GM12878 (cell line): ENCODE results near the gene SNAPIN. TPM values are rescaled to one million over a fixed set of nuclear protein-coding genes. Genes with fewer than 3 reads are reported as not detected.

Experiments used
- ATAC-seq: fragments of 200-7000 bp; cut with Tn5 transposase; 3 replicates; pipeline ENCODE4 v1.9.1; 2020; ENCODE audit warnings: mild to moderate bottlenecking, moderate library complexity
- BruUV-seq: library from RNA; stranded (reverse); fragments of 400-500 nt; replicated peaks from 2 replicates; lab custom pipeline; 2021; lab: Mats Ljungman, UMichigan
- CTCF ChIA-PET: fragments of 300-600 bp; sonication (Branson Sonifier 250); formaldehyde crosslinking; extraction: SDS; loops from one replicate; lab custom pipeline; 2021; ENCODE audit warnings: inconsistent platforms; lab: Yijun Ruan, JAX
- POLR2A ChIA-PET: fragments of 350-600 bp; formaldehyde crosslinking; extraction: SDS; loops from one replicate; lab custom pipeline; 2021; ENCODE audit warnings: inconsistent platforms; lab: Charles Lee
- RAD21 ChIA-PET: fragments of 300-600 bp; sonication (Branson Sonifier 250); formaldehyde crosslinking; loops from one replicate; lab custom pipeline; 2023; ENCODE audit warnings: antibody characterized with exemption; ENCODE audit not compliant: unreplicated experiment; lab: Charles Lee
- SMC1A ChIA-PET: fragments of 300-600 bp; sonication (Branson Sonifier 250); formaldehyde crosslinking; loops from one replicate; lab custom pipeline; 2023; ENCODE audit not compliant: unreplicated experiment, uncharacterized antibody; lab: Charles Lee
- DNase-seq: peaks from one replicate; pipeline ENCODE4 v3.0.0-alpha.2; 2011; ENCODE audit warnings: low read depth, low spot score
- FAIRE-seq: peaks from 3 replicates; lab custom pipeline; 2011; peaks lifted over from hg19 to GRCh38; lab: Jason Lieb, UNC
- H2AFZ ChIP-seq: 2 replicates; pipeline ENCODE4 v1.6.0; 2011; ENCODE audit warnings: low read depth, low read length, control low read depth; ENCODE audit not compliant: control insufficient read depth
- H3K27ac ChIP-seq: 2 replicates; pipeline ENCODE4 v1.5.1; 2011; ENCODE audit warnings: control low read depth; ENCODE audit not compliant: control insufficient read depth, insufficient read depth
- H3K27me3 ChIP-seq, 2 experiments: replicated peaks in 1 of 2; 2 replicates each; pipeline versions ENCODE4 v1.6.0 to v1.6.1; 2011; ENCODE audit warnings: low read length in 1 of 2; ENCODE audit not compliant: control insufficient read depth in 2 of 2, insufficient read depth in 2 of 2
- H3K36me3 ChIP-seq, 2 experiments: 2 replicates each; pipeline ENCODE4 v1.5.1; 2011; ENCODE audit warnings: low read length in 1 of 2; ENCODE audit not compliant: control insufficient read depth in 2 of 2, insufficient read depth in 2 of 2
- H3K4me1 ChIP-seq: 2 replicates; pipeline ENCODE4 v1.6.1; 2011; ENCODE audit warnings: mild to moderate bottlenecking, low read length, moderate library complexity, mixed read lengths; ENCODE audit not compliant: control insufficient read depth, insufficient read depth
- H3K4me2 ChIP-seq: 2 replicates; pipeline ENCODE4 v1.6.0; 2011; ENCODE audit warnings: control low read depth; ENCODE audit not compliant: control insufficient read depth, insufficient read depth
- H3K4me3 ChIP-seq: fragments of 200-600 bp; sonication (generic); 2 replicates; pipeline ENCODE4 v1.5.1; 2016
- H3K79me2 ChIP-seq: 2 replicates; pipeline ENCODE4 v1.6.0; 2011; ENCODE audit warnings: low read length; ENCODE audit not compliant: control insufficient read depth, insufficient read depth
- H3K9ac ChIP-seq: 2 replicates; pipeline ENCODE4 v1.8.0; 2011; ENCODE audit warnings: low read length, control low read depth, mixed read lengths; ENCODE audit not compliant: control insufficient read depth, insufficient read depth
- H3K9me3 ChIP-seq: replicated peaks from 3 replicates; pipeline ENCODE4 v1.5.1; 2011; ENCODE audit warnings: mild to moderate bottlenecking, low read length; ENCODE audit not compliant: control insufficient read depth, insufficient read depth
- H4K20me1 ChIP-seq: 2 replicates; pipeline ENCODE4 v1.6.0; 2011; ENCODE audit not compliant: control insufficient read depth, insufficient read depth
- JUNB ChIP-seq: IDR thresholded peaks from 2 replicates; pipeline ENCODE4 v1.6.1; 2016; ENCODE audit warnings: antibody characterized with exemption, mild to moderate bottlenecking
- MEF2A ChIP-seq: IDR thresholded peaks from 2 replicates; pipeline ENCODE4 v1.6.1; 2011; ENCODE audit warnings: low read depth, mild to moderate bottlenecking, low read length, moderate library complexity; ENCODE audit not compliant: insufficient read depth
- NR2C1 ChIP-seq: fragments of 450-650 bp; IDR thresholded peaks from 2 replicates; pipeline ENCODE4 v1.6.1; 2017; ENCODE audit warnings: antibody characterized with exemption, mild to moderate bottlenecking, moderate library complexity
- RAD51 ChIP-seq: fragments of 450-650 bp; IDR thresholded peaks from 2 replicates; pipeline ENCODE4 v1.6.1; 2016; ENCODE audit warnings: moderate library complexity, mild to moderate bottlenecking, inconsistent platforms
- SMC3 ChIP-seq: IDR thresholded peaks from 2 replicates; pipeline ENCODE4 v1.6.1; 2011; ENCODE audit warnings: low read length, improper control_type of control experiment, borderline replicate concordance
- ZNF207 ChIP-seq: fragments of 450-650 bp; IDR thresholded peaks from 2 replicates; pipeline ENCODE4 v1.6.1; 2014; ENCODE audit warnings: antibody characterized with exemption, mild to moderate bottlenecking, borderline replicate concordance
- ZZZ3 ChIP-seq: IDR thresholded peaks from 2 replicates; pipeline ENCODE4 v1.6.1; 2011; ENCODE audit warnings: low read depth; ENCODE audit not compliant: control insufficient read depth, insufficient read length
- WGBS: methylation state at CpG from one replicate; pipeline ENCODE4 v1.1.6; 2016; ENCODE audit warnings: low lambda C conversion rate; ENCODE audit not compliant: insufficient replicate concordance, insufficient coverage; ENCODE audit errors: missing lambda C conversion rate; 5-methylcytosine and 5-hydroxymethylcytosine counted together
- in situ Hi-C: fragments of 300-500 bp; cut with MboI; formaldehyde crosslinking; loops from 9 replicates; pipeline ENCODE4 v1.14.3; 2018; ENCODE audit warnings: mixed read lengths
- intact Hi-C: fragments of 100-400 bp; cut with micrococcal nuclease; formaldehyde crosslinking; loops from one replicate; pipeline ENCODE4 v1.14.2; 2022; ENCODE audit not compliant: unreplicated experiment
- polyA plus RNA-seq, 11 experiments: library from polyadenylated mRNA; depleted of rRNA in 4 of 11; unstranded in 6 of 11; stranded (reverse) in 5 of 11; fragments of >200 nt; fragmentation: Nextera tagmentation in 4 of 11; fragmentation: Illumina TruSeq in 1 of 11; extraction: Ambion mirVana in 4 of 11; extraction: Trizol in 1 of 11; gene quantifications; 1 replicate in 1 of 11; 2 replicates in 10 of 11; pipeline versions ENCODE4 v1.2.1 to v1.2.3, GENCODE V29; 2011 to 2016; ENCODE audit warnings: inconsistent platforms in 2 of 11, missing spikeins in 2 of 11, low read depth in 1 of 11
- total RNA-seq, 4 experiments: library from RNA; depleted of rRNA in 3 of 4; stranded (reverse); fragments of >200 nt in 3 of 4; fragmentation: Illumina TruSeq in 1 of 4; extraction: Trizol in 1 of 4; gene quantifications; 2 replicates each; pipeline versions ENCODE4 v1.2.1 to v1.2.3, GENCODE V29; 2013 to 2021
- TF ChIP-seq, protein P1 (sequence below), 3 experiments: IDR thresholded peaks in 2 of 3; conservative IDR thresholded peaks in 1 of 3; 2 replicates each; pipeline ENCODE4 v1.5.1; 2011; ENCODE audit warnings: low read depth in 3 of 3, low read length in 3 of 3, mild to moderate bottlenecking in 3 of 3, control low read depth in 2 of 3, moderate library complexity in 2 of 3, inconsistent platforms in 1 of 3, mixed read lengths in 1 of 3; ENCODE audit not compliant: control insufficient read depth in 2 of 3, insufficient read depth in 1 of 3; ENCODE audit errors: extremely low read depth in 1 of 3

Gene SNAPIN
- total and polyA plus RNA-seq, 10 of the 15 experiments (the other 5 are each of a cell fraction or from before 2014, with no cell fraction given): 12.4 to 78.1 (median 38.6) TPM

DNA sequence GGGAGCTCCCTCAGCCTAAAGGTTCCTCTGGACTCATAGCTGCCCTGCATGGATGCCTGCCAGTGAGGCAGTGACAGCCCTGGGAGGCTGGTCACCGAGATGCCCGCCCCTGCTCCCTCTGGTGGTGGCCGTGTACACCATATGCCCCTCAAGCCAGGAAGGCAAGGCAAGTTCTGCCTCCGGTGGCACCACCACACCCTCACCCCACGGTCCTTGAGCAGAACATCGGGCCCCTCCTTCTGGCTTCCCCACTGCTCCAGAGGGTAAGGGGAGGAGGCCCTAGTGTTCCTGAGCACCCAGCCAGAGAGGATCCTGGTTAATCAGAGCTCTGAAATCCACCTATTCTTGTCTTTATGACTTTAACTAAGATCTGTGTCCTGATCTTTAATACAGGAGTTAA lies 40.8 kb upstream of the SNAPIN start (continued):
- TF ChIP-seq ZNF207 (no peak), ZZZ3 (no peak), MEF2A (no peak), NR2C1 (no peak), SMC3 (peak; percentile 59), JUNB (no peak)
- TF ChIP-seq, protein P1, sequence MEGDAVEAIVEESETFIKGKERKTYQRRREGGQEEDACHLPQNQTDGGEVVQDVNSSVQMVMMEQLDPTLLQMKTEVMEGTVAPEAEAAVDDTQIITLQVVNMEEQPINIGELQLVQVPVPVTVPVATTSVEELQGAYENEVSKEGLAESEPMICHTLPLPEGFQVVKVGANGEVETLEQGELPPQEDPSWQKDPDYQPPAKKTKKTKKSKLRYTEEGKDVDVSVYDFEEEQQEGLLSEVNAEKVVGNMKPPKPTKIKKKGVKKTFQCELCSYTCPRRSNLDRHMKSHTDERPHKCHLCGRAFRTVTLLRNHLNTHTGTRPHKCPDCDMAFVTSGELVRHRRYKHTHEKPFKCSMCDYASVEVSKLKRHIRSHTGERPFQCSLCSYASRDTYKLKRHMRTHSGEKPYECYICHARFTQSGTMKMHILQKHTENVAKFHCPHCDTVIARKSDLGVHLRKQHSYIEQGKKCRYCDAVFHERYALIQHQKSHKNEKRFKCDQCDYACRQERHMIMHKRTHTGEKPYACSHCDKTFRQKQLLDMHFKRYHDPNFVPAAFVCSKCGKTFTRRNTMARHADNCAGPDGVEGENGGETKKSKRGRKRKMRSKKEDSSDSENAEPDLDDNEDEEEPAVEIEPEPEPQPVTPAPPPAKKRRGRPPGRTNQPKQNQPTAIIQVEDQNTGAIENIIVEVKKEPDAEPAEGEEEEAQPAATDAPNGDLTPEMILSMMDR (IDR thresholded peaks at IDR 0.05 in 2 of 3, conservative IDR thresholded peaks at IDR 0.05 in 1 of 3; ENCODE audit: control insufficient read depth in 2 of 3, extremely low read depth in 1 of 3, insufficient read depth in 1 of 3, low read depth in 3 of 3, low read length in 3 of 3): peak; percentile 49 to 69 (median 57)

DNA sequence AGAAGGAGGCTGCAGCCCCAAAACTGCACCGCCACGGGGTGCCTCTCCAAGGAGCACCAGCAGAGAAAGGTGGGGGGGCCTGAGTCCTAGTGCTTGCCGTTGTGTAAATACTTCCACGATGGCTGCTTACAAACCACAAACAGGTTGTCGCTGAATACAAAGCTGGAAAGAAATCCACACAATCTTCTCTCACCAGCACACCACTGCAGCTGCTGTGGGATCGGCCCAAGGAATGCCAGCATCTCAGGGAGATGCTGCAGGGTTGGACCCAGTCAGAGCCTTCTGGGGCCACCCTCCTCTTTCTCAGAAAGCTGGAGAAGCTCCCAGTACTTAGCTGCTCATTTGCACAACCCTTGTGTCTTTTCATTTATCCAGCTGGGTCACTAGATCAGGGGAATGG lies 39.3 kb upstream of the SNAPIN start:
- FAIRE-seq (no peak), ATAC-seq (no peak)
- no peaks in the 10 kb centered on the region for H3K9me3 ChIP-seq
- 96% methylated on average over 6 of the region's 6 CpGs for WGBS
- H2AFZ ChIP-seq: no peak overlapping the region
- ChIA-PET RAD21 (interaction anchor here (2.9 to 6.2 kb wide), 2 partner anchors 8 to 48 kb away, joined by 13 to 60 read pairs; partner anchors contain the start of gene S100A13), CTCF (interaction anchor here (1.0 to 7.8 kb wide), 8 partner anchors 9 to 117 kb away, joined by 3 to 106 read pairs (median 9); partner anchors contain the start of genes CHTOP, S100A1, S100A13 and S100A6)
- intact Hi-C loops (no loop called here), in situ Hi-C loops (no loop called here)
- no peak overlapping the region for H3K4me2 ChIP-seq
- H3K27ac ChIP-seq: no peak overlapping the region
- H3K9ac ChIP-seq: no peak overlapping the region
- no peak overlapping the region for H3K4me3 ChIP-seq
- no peak for TF ChIP-seq RAD51
- TF ChIP-seq, all 136 proteins: peak for 0
- no peak for DNase-seq
- BruUV-seq: no TSS peak
- no peaks in the 10 kb centered on the region for H3K27me3 ChIP-seq
- SMC1A ChIA-PET: interaction anchor here (0.8 to 5.0 kb wide), 7 partner anchors 9 to 109 kb away, joined by 3 to 36 read pairs (median 10); partner anchors contain the start of gene S100A1
- no peaks in the 10 kb centered on the region for H4K20me1 ChIP-seq
- no peaks in the 10 kb centered on the region for H3K79me2 ChIP-seq
- POLR2A ChIA-PET: interaction anchor here (1.6 kb wide), 1 partner anchor 15 kb away, joined by 4 read pairs; the partner anchor contains the start of gene CHTOP
- peaks cover 20% of the 10 kb centered on the region for H3K4me1 ChIP-seq
- H3K36me3 ChIP-seq: no peaks in the 10 kb centered on the region
